Stimulated activated CD4-positive, alpha-beta T cell treated with anti-CD3 and anti-CD28 coated beads, Interleukin-1b, Interleukin-23, amount 100 ng/mL, for 1 hour (primary cell): Measurements from ENCODE around the gene NENF.
A peak's percentile ranks its signal among the peaks of the same experiment; 100 is the strongest.
"Not testable (repeated sequence)": the region's sequence is repeated elsewhere in the genome, so short reads cannot be mapped to it uniquely, and the experiment has no call there.

Experiments used
- DNase-seq, 2 donors: peaks; one replicate each; pipeline ENCODE4 v3.0.0-alpha.2; 2020; ENCODE audit warnings: low read depth in 2 of 2

NENF gene

GRCh38 chr1:212460376-212460775 lies 27.7 kb downstream of the NENF start:
- no peak for DNase-seq

DNA sequence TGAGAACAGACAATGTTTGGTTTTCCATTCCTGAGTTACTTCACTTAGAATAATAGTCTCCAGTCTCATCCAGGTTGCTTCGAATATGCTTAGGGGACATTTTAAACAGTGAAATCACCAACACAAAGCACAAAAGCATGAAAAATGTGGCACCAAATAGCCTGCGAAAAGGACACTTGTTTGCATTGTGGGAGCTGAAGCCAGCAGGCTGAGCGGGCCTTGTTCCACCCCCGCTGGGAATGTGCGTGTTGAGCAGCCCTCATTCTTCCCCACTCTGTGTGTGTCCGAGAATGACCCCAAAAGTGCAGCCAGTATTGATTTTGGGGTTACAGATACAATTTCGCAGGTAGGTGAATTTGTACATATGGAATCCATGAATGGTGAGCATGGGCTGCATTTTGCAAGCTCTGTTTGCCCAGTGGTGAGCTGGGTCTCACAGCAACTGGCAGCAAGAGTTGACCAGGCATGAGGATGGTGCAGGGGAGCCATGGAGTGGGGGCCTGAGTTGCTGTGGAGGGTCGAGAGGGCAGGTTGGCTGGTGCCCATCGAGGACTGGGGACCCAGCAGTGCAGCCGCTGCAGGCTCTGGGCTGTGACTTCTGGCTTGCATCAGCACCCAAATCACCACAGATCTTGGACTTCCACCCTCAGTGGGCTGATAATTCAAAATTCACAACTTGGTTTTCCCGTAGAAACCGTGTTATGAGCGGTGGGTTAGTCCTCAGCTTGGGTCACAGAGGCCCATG lies 29.4 kb downstream of the NENF start:
- no peak for DNase-seq

DNA sequence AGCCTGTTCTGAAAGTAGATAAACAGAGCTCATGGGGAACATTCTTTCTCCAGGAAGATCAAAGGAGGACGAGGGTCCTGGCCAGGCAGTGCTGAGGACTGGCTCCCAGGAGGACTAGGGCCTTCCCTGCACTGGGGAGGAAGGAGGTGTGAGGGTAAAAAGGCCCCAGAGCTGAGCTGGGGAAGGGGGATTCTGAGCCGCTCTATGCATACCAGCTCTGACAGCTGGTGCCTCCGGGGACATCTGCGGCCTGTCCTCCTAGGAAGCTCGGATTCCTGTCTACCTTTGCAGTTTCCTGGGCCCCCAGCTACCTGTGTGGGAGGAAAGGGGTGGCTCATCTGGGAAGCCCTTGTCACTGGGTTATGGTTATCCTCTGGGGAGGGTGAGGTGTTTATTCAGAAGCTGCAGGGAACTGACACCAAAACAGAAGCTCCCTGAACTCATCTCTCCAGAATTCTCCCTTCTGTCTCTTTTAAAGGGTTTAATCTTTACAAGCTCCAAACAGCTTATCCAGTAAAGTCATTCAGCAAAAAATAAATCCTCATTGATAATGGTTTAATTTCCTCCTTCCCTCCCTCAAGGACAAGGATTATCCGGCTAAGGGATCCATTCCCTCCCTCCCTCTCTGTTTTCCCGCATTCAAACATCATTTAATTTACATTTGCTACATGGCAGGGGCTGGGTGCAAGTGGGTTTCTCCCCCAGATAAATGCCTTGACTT lies 31.0 kb downstream of the NENF start:
- no peak for DNase-seq

DNA sequence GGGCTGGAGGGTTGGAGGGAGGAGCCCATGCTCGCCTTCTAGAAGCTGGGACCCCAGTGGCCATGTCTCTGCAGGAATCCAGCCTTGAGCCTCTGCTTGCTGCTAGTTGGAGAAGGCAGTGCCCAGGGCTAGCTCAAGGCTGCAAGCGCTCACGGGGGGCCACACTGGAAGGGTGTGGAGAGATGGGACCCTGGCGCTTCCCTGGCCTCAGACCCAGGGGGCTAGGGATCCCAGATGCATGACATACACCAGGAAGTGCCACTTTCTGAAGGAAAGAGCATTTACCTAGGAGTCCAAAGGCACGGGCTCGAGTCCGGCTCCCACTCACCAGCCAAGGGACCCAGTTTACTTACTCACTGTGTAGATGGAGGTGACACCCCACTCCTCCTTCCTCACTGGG lies 32.6 kb downstream of the NENF start:
- no peak for DNase-seq

- no peak for DNase-seq
Observed at GRCh38 chr1:212466437-212466836, 33.7 kb downstream of the NENF start.

DNA sequence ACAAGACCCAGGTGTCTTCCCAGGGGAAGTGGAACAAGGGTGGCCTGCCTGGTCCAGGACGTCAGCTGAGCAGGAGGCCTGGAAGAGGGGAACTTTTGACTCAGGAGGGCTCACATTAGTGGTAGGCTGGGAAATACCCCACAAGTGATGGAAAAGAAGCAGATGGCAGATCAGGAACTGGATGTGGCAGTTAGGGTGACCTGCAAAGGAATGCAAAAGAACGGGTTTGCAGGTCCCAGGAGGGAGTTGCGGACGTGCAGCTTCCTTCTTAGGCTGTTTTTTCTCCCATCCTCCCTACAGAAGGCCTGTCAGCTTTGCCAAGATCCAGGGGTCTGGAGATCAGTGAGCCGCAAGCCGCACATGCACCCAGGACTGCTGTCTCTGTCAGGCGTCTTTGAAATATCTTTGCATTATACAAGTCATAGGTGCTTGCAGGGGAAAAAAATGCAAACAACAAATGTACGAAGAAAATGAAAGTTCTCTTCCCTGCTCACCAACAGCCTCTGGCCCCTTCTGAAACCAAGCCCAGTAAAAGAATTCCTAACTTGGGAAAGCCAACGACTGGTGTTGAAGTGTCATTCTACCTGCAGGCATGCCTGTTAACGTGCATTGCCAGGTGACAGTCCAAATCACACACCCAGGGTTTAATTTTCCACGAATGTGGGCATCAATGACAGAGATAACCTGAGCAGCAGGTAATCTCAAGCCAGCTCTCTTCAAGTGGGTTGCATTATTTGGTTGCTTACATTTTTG lies 34.4 kb downstream of the NENF start:
- DNase-seq, result no peak

- DNase-seq, result no peak
Observed at GRCh38 chr1:212467843-212468482, 35.2 kb downstream of the NENF start.

- no peak for DNase-seq
Observed at GRCh38 chr1:212470059-212470458, 37.3 kb downstream of the NENF start.

GRCh38 chr1:212471286-212471685 lies 38.6 kb downstream of the NENF start:
- no peak for DNase-seq

DNA sequence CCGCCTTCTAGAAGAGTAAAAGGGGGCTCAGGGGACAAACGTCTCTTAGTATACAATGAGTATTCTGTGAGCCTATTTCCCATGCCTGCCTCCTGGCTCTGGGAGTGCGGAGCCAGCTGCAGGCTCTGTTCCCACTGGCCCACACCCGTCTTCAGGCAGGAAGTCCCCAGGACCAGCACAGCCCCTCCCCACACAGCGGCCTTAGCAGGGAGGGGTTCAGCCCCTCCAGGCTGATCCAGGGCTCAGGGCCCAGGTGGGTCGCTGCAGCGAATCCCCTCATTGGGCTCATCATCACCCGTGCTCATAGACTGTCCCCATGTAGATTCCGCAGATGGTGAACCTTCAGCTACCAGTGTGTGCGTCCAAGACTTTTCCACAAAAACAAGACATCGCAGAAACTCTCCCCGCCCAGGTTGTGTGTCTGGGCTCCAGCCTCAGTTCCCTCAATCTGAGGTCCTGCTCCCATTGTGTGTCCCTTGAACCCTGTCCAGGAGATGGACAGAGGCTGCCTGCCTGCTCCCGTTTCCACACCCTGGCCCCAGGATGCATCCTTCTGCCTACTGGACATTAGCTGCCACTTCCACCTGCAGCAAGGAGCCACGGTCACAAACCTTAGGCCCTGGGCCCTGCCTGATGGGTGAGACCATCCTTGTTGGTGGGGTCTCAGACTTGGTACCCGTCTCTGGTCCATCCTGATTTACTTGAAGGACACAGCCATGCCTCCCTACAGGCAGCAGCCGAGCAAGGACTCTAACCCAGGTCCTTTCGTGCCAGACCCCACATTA lies 39.4 kb downstream of the NENF start:
- no peak for DNase-seq

- no peak for DNase-seq
Observed at GRCh38 chr1:212473729-212474128, 41.0 kb downstream of the NENF start.

GRCh38 chr1:212475151-212475550 lies 42.4 kb downstream of the NENF start:
- DNase-seq, result no peak

DNA sequence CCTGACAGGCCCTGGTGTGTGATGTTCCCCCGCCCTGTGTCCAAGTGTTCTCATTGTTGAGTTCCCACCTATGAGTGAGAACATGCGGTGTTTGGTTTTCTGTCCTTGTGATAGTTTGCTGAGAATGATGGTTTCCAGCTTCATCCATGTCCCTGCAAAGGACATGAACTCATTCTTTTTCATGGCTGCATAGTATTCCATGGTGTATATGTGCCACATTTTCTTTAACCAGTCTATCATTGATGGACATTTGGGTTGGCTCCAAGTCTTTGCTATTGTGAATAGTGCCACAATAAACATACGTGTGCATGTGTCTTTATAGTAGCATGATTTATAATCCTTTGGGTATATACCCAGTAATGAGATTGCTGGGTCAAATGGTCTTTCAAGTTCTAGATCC lies 43.1 kb downstream of the NENF start:
- DNase-seq, result not testable (repeated sequence)

- DNase-seq, result peak; percentile 37 to 54
Observed at GRCh38 chr1:212477014-212477679, 44.4 kb downstream of the NENF start.

DNA sequence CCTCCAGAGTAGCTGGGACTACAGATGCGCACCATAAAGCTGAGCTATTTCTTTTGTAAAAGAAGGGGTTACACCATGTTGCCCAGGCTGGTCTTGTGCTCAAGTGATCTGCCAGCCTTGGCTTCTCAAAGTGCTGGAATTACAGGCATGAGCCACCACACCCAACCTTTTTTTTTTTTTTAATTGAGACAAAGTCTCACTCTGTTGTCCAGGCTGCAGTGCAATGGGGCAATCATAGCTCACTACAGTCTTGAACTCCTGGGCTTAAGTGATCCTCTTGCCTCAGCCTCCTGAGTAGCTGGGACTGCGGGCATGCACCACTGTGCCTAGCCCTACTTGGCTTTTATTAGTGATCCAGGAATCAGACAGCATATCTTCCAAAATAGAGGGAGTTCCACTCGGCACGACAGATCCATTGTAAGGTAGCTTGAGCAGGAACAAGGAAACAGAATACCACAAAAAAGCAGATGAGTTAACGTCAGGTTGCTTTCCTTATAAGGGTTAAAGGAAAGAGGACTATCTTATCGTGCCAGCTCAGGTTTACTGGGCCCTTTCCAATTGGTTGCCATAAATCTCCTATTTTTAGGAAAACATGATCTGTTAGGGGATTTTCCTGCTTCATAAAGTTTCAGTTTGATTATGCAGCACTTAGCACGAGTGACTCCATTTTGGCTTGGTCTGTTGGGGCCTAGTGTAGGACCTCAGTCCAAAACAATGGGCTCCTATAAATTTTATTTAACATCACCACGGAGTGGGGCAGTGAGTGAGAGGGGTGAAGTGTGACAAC lies 45.2 kb downstream of the NENF start:
- no peak for DNase-seq

- no peak for DNase-seq
Observed at GRCh38 chr1:212478467-212479025, 45.8 kb downstream of the NENF start.

- DNase-seq, result no peak
Observed at GRCh38 chr1:212479188-212479587, 46.5 kb downstream of the NENF start.

DNA sequence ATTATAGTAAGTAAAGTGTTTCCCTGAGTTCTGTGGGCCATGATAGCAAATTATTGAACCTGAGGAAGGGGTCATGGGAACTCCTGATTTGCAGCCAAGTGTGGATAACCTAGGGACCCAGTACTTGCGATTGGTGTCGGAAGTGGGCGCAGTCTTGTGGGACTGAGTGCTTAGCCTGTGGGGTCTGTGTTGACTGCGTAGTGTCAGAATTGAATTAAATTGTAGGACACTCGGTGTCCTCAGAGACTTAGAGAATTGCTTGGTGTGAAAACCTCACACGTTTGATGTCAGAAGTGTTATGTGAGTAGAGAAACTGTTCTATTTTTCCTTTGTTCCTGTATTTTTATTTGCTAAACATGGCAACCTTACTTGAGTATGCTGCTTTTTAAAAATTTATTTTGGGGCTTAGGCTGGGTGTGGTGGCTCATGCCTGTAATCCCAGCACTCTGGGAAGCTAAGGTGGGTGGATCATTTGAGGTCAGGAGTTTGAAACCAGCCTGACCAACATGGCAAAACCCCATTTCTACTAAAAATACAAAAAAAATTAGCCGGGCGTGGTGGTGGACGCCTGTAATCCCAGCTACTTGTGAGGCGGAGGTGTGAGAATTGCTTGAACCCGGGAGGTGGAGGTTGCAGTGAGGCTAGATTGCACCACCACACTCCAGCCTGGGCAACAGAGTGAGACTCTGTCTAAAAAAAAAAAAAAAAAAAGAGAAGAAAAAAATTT lies 48.2 kb downstream of the NENF start:
- not testable (repeated sequence) for DNase-seq

GRCh38 chr1:212481438-212481767 lies 48.7 kb downstream of the NENF start:
- no peak for DNase-seq
